Endothelial cell of umbilical vein (primary cell): ENCODE data around the gene PLA2G10. TPM values are rescaled to one million over a fixed set of nuclear protein-coding genes. Genes with fewer than 3 reads are reported as not detected.

ENCODE experiments used
- BruUV-seq: library from RNA; stranded (reverse); fragments of 400-500 nt; replicated peaks from 2 replicates; lab custom pipeline; 2021; lab: Mats Ljungman, UMichigan
- CTCF ChIA-PET: fragments of 300-600, 350-600 bp; sonication (Branson Sonifier 250); formaldehyde crosslinking; loops from one replicate; lab custom pipeline; 2021; ENCODE audit warnings: antibody characterized with exemption, inconsistent platforms; lab: Charles Lee
- POLR2A ChIA-PET: fragments of 300-600, 350-600 bp; sonication (Branson Sonifier 250); formaldehyde crosslinking; loops from one replicate; lab custom pipeline; 2021; ENCODE audit warnings: antibody characterized with exemption, inconsistent platforms; lab: Charles Lee
- DNase-seq: peaks from one replicate; pipeline ENCODE4 v3.0.0-alpha.2; 2011; ENCODE audit warnings: low read depth, low spot score
- FAIRE-seq: peaks from 2 replicates; lab custom pipeline; 2011; peaks lifted over from hg19 to GRCh38; lab: Jason Lieb, UNC
- H2AFZ ChIP-seq: 2 replicates; pipeline ENCODE4 v1.6.0; 2012; ENCODE audit warnings: low read depth, low read length, control low read depth, inconsistent platforms
- H3K27ac ChIP-seq: 2 replicates; pipeline ENCODE4 v1.5.1; 2011; ENCODE audit warnings: low read depth, mild to moderate bottlenecking, control low read depth, low read length, moderate library complexity; ENCODE audit not compliant: insufficient read depth
- H3K27me3 ChIP-seq, 2 experiments: 2 replicates each; pipeline versions ENCODE4 v1.6.0 to v1.6.1; 2011; ENCODE audit warnings: low read length in 2 of 2, mixed read lengths in 1 of 2; ENCODE audit not compliant: control insufficient read depth in 2 of 2, insufficient read depth in 2 of 2
- H3K36me3 ChIP-seq, 2 experiments: 2 replicates in 1 of 2; 3 replicates in 1 of 2; pipeline ENCODE4 v1.5.1; 2011; ENCODE audit warnings: low read length in 2 of 2, mild to moderate bottlenecking in 1 of 2, moderate library complexity in 1 of 2; ENCODE audit not compliant: control insufficient read depth in 2 of 2, insufficient read depth in 2 of 2; ENCODE audit errors: extremely low read depth in 1 of 2
- H3K4me1 ChIP-seq: 3 replicates; pipeline ENCODE4 v1.5.1; 2011; ENCODE audit warnings: mild to moderate bottlenecking, low read length; ENCODE audit not compliant: control insufficient read depth, insufficient read depth; ENCODE audit errors: extremely low read depth
- H3K4me2 ChIP-seq: 2 replicates; pipeline ENCODE4 v1.6.1; 2011; ENCODE audit warnings: low read length, control low read depth, mixed read lengths; ENCODE audit not compliant: insufficient read depth
- H3K4me3 ChIP-seq, 3 experiments: fragments of 200-600 bp in 1 of 3; sonication (generic), shearing (Covaris generic) in 1 of 3; replicated peaks in 1 of 3; 2 replicates each; pipeline ENCODE4 v1.5.1; 2011 to 2016; ENCODE audit warnings: control low read depth in 3 of 3, low read length in 3 of 3, mild to moderate bottlenecking in 2 of 3, inconsistent platforms in 1 of 3, low read depth in 1 of 3, moderate library complexity in 1 of 3; ENCODE audit not compliant: insufficient read depth in 1 of 3
- H3K79me2 ChIP-seq: 2 replicates; pipeline ENCODE4 v1.6.0; 2012; ENCODE audit warnings: low read length, inconsistent platforms; ENCODE audit not compliant: control insufficient read depth, insufficient read depth
- H3K9ac ChIP-seq: replicated peaks from 2 replicates; pipeline ENCODE3; 2011; ENCODE audit warnings: low read length, control low read depth; ENCODE audit not compliant: insufficient read depth; ENCODE audit errors: extremely low read depth
- H3K9me1 ChIP-seq: replicated peaks from 3 replicates; pipeline ENCODE4 v1.6.0; 2011; ENCODE audit warnings: mild to moderate bottlenecking, low read length; ENCODE audit not compliant: control insufficient read depth, insufficient read depth; ENCODE audit errors: extremely low read depth
- H3K9me3 ChIP-seq: replicated peaks from 2 replicates; pipeline ENCODE4 v1.5.1; 2012; ENCODE audit warnings: low read length, inconsistent platforms; ENCODE audit not compliant: control insufficient read depth, insufficient read depth
- H4K20me1 ChIP-seq: replicated peaks from 2 replicates; pipeline ENCODE3; 2011; ENCODE audit warnings: mild to moderate bottlenecking, low read length; ENCODE audit not compliant: control insufficient read depth, insufficient read depth; ENCODE audit errors: extremely low read depth
- CTCF ChIP-seq, 2 donors: IDR thresholded peaks; 1 replicate in 1 of 2; 2 replicates in 1 of 2; pipeline ENCODE4 v1.5.1; 2011; ENCODE audit warnings: low read length in 2 of 2, mild to moderate bottlenecking in 2 of 2, moderate library complexity in 2 of 2, control low read depth in 1 of 2, inconsistent platforms in 1 of 2, low read depth in 1 of 2; ENCODE audit not compliant: insufficient read depth in 1 of 2; ENCODE audit errors: extremely low read depth in 1 of 2
- EZH2 ChIP-seq: IDR thresholded peaks from 2 replicates; pipeline ENCODE4 v1.6.1; 2012; ENCODE audit warnings: borderline replicate concordance, low read depth, mild to moderate bottlenecking, moderate library complexity, low read length, inconsistent platforms; ENCODE audit not compliant: severe bottlenecking
- FOS ChIP-seq: IDR thresholded peaks from 2 replicates; pipeline ENCODE4 v1.6.1; 2011; ENCODE audit warnings: mild to moderate bottlenecking, low read length, moderate library complexity, borderline replicate concordance; ENCODE audit not compliant: insufficient read depth
- GATA2 ChIP-seq: IDR thresholded peaks from 2 replicates; pipeline ENCODE4 v1.7.0; 2011; ENCODE audit warnings: low read depth, mild to moderate bottlenecking, moderate library complexity, mixed read lengths, low read length; ENCODE audit not compliant: insufficient read length, insufficient read depth
- JUN ChIP-seq: IDR thresholded peaks from 2 replicates; pipeline ENCODE4 v1.6.1; 2011; ENCODE audit warnings: borderline replicate concordance, low read depth; ENCODE audit not compliant: insufficient read length, insufficient read depth
- MAX ChIP-seq: IDR thresholded peaks from 2 replicates; pipeline ENCODE4 v1.6.1; 2011; ENCODE audit not compliant: insufficient read depth, insufficient read length
- MYC ChIP-seq: IDR thresholded peaks from one replicate; pipeline ENCODE4 v1.6.1; 2011; ENCODE audit warnings: mild to moderate bottlenecking, low read depth, low read length
- POLR2A ChIP-seq: IDR thresholded peaks from 2 replicates; pipeline ENCODE4 v1.6.1; 2012; ENCODE audit warnings: low read depth, mild to moderate bottlenecking, control low read depth, low read length
- POLR2AphosphoS5 ChIP-seq: IDR thresholded peaks from 2 replicates; pipeline ENCODE4 v1.6.1; 2012; ENCODE audit warnings: low read depth, mild to moderate bottlenecking, control low read depth, low read length, moderate library complexity; ENCODE audit not compliant: insufficient read depth
- dilution Hi-C: fragments of 300-500 bp; cut with MboI; formaldehyde crosslinking; loops from one replicate; pipeline ENCODE4 v1.15.0; 2019; ENCODE audit warnings: low sequenced_read_pairs; ENCODE audit not compliant: extremely low pct_ligation_motif_present
- intact Hi-C: fragments of 100-400 bp; cut with micrococcal nuclease; formaldehyde crosslinking; loops from one replicate; pipeline ENCODE4 v1.10.0; 2022
- polyA plus RNA-seq, 4 experiments: library from polyadenylated mRNA; depleted of rRNA in 3 of 4; stranded (reverse) in 3 of 4; unstranded in 1 of 4; fragments of >200 nt; gene quantifications; 2 replicates each; pipeline versions ENCODE4 v1.2.1 to v1.2.3, GENCODE V29; 2011 to 2012; ENCODE audit warnings: missing spikeins in 1 of 4
- total RNA-seq: library from RNA; stranded (reverse); gene quantifications from 2 replicates; pipeline ENCODE4 v1.2.3, GENCODE V29; 2021

The PLA2G10 gene
- total and polyA plus RNA-seq, 2 donors (not counting 3 experiments of a cell fraction or from before 2014, with no cell fraction given), result 0.25 TPM; not detected in 1

- POLR2A ChIA-PET, result no interaction called here
- Histone ChIP-seq H3K4me2 (no peak overlapping the region), H3K9me3 (no peaks in the 10 kb centered on the region), H3K36me3 (peaks cover 10 to 21% of the 10 kb centered on the region in 2 experiments), H3K9me1 (no peaks in the 10 kb centered on the region), H3K27ac (no peak overlapping the region), H3K4me1 (no peaks in the 10 kb centered on the region), H3K27me3 (no peaks in the 10 kb centered on the region), H4K20me1 (no peaks in the 10 kb centered on the region), H2AFZ (no peak overlapping the region), H3K79me2 (peaks cover under 1% of the 10 kb centered on the region), H3K4me3 (no peak overlapping the region), H3K9ac (no peak overlapping the region)
- no TSS peak for BruUV-seq
- DNase-seq (no peak), FAIRE-seq (no peak)
- dilution Hi-C loops, result no loop called here
- TF ChIP-seq JUN (no peak), POLR2AphosphoS5 (no peak), POLR2A (no peak), MAX (no peak), GATA2 (no peak), FOS (no peak), CTCF (IDR thresholded peaks at IDR 0.05; ENCODE audit: extremely low read depth in 1 of 2, insufficient read depth in 1 of 2, low read depth in 1 of 2, low read length in 2 of 2) (no peak), MYC (no peak), EZH2 (no peak)
- intact Hi-C loops, result no loop called here
- CTCF ChIA-PET, result interaction anchor here (0.9 kb wide), 1 partner anchor 729 kb away, joined by 3 read pairs; no protein-coding TSS in a partner anchor
These were observed 41.4 kb downstream of the PLA2G10 start for GRCh38 chr16:14652726-14653125.
